NCI-H1105 (cell line): ENCODE measurements around the gene CENPU.
"Not testable (repeated sequence)": the region's sequence is repeated elsewhere in the genome, so short reads cannot be mapped to it uniquely, and the experiment has no call there.

Experiments
- DNase-seq: peaks from one replicate; lab custom pipeline; 2025; lab: John Stamatoyannopoulos, UW

Gene CENPU

GRCh38 chr4:184751585-184751956 lies 17.7 kb upstream of the CENPU start:
- no peak for DNase-seq

GRCh38 chr4:184750926-184751584 lies 17.2 kb upstream of the CENPU start:
- no peak for DNase-seq

- no peak for DNase-seq
Observed at GRCh38 chr4:184748251-184748652, 14.4 kb upstream of the CENPU start.

- DNase-seq = no peak
Observed at GRCh38 chr4:184747034-184747830, 13.3 kb upstream of the CENPU start.

GRCh38 chr4:184745831-184746795 lies 12.2 kb upstream of the CENPU start:
- peak; percentile 5 for DNase-seq

GRCh38 chr4:184744236-184744635 lies 10.3 kb upstream of the CENPU start:
- DNase-seq = no peak

- DNase-seq = no peak
Observed at GRCh38 chr4:184743650-184744049, 9.8 kb upstream of the CENPU start.

GRCh38 chr4:184741651-184742050 lies 7.8 kb upstream of the CENPU start:
- DNase-seq = not testable (repeated sequence)

- no peak for DNase-seq
Observed at GRCh38 chr4:184740980-184741391, 7.1 kb upstream of the CENPU start.

GRCh38 chr4:184739575-184739974 lies 5.7 kb upstream of the CENPU start:
- not testable (repeated sequence) for DNase-seq

- DNase-seq = no peak
Observed at GRCh38 chr4:184734758-184735157, 862 bp upstream of the CENPU start.

GRCh38 chr4:184732126-184732525 lies 1.8 kb downstream of the CENPU start:
- peak; percentile 46 for DNase-seq

- DNase-seq = no peak
Observed at GRCh38 chr4:184731056-184731455, 2.8 kb downstream of the CENPU start.

- DNase-seq = no peak
Observed at GRCh38 chr4:184729946-184730345, 4.0 kb downstream of the CENPU start.

GRCh38 chr4:184728858-184729257 lies 5.0 kb downstream of the CENPU start:
- no peak for DNase-seq

GRCh38 chr4:184727430-184727829 lies 6.5 kb downstream of the CENPU start:
- no peak for DNase-seq

- DNase-seq = no peak
Observed at GRCh38 chr4:184722798-184723197, 11.1 kb downstream of the CENPU start.

- DNase-seq = no peak
Observed at GRCh38 chr4:184721254-184721653, 12.6 kb downstream of the CENPU start.

- no peak for DNase-seq
Observed at GRCh38 chr4:184719407-184719806, 14.5 kb downstream of the CENPU start.

- DNase-seq = no peak
Observed at GRCh38 chr4:184715526-184715925, 18.4 kb downstream of the CENPU start.

- DNase-seq = no peak
Observed at GRCh38 chr4:184713887-184714286, 20.0 kb downstream of the CENPU start.

GRCh38 chr4:184712322-184712721 lies 21.6 kb downstream of the CENPU start:
- DNase-seq = no peak
